MCF 10A (cell line): ENCODE measurements around the gene LRMDA. TPM values are rescaled to one million over a fixed set of nuclear protein-coding genes. Genes with fewer than 3 reads are reported as not detected.

ENCODE experiments used
- BruUV-seq: library from RNA; stranded (reverse); fragments of 400-500 nt; replicated peaks from 2 replicates; lab custom pipeline; 2021; lab: Mats Ljungman, UMichigan
- CTCF ChIA-PET: fragments of 300-600 bp; sonication (Branson Sonifier 250); formaldehyde crosslinking; extraction: SDS; loops from one replicate; lab custom pipeline; 2021; ENCODE audit warnings: antibody characterized with exemption, inconsistent platforms; lab: Yijun Ruan, JAX
- POLR2A ChIA-PET: fragments of 300-600, 350-650 bp; sonication (Branson Sonifier 250); formaldehyde crosslinking; extraction: SDS; loops from one replicate; lab custom pipeline; 2020; ENCODE audit warnings: antibody characterized with exemption, inconsistent platforms; lab: Yijun Ruan, JAX
- DNase-seq: peaks from one replicate; pipeline ENCODE4 v3.0.0-alpha.2; 2018; ENCODE audit not compliant: unreplicated experiment
- H3K27ac Mint-ChIP-seq: one replicate; pipeline ENCODE4 v1.8.0; 2022; ENCODE audit warnings: mild to moderate bottlenecking, low read depth, mixed read lengths; ENCODE audit not compliant: unreplicated experiment
- H3K27me3 Mint-ChIP-seq: one replicate; pipeline ENCODE4 v1.8.0; 2022; ENCODE audit warnings: mixed read lengths; ENCODE audit not compliant: insufficient read depth, unreplicated experiment
- H3K36me3 Mint-ChIP-seq: one replicate; pipeline ENCODE4 v1.8.0; 2022; ENCODE audit warnings: mild to moderate bottlenecking, moderate library complexity, mixed read lengths; ENCODE audit not compliant: insufficient read depth, unreplicated experiment
- H3K4me1 Mint-ChIP-seq: one replicate; pipeline ENCODE4 v1.8.0; 2022; ENCODE audit warnings: mixed read lengths; ENCODE audit not compliant: insufficient read depth, unreplicated experiment
- H3K4me3 Mint-ChIP-seq: one replicate; pipeline ENCODE4 v1.8.0; 2022; ENCODE audit warnings: mild to moderate bottlenecking, moderate library complexity, mixed read lengths; ENCODE audit not compliant: unreplicated experiment
- H3K9me3 Mint-ChIP-seq: one replicate; pipeline ENCODE4 v1.8.0; 2022; ENCODE audit warnings: mixed read lengths; ENCODE audit not compliant: unreplicated experiment
- intact Hi-C: fragments of 100-400 bp; cut with micrococcal nuclease; formaldehyde crosslinking; loops from 2 replicates; pipeline ENCODE4 v1.14.1; 2022
- total RNA-seq: library from RNA; stranded (reverse); gene quantifications from 2 replicates; pipeline ENCODE4 v1.2.3, GENCODE V29; 2022
- TF ChIP-seq, protein P1 (sequence below): fragments of 200-600 bp; IDR thresholded peaks from one replicate; pipeline ENCODE4 v1.8.0; 2022; ENCODE audit warnings: antibody characterized with exemption, mild to moderate bottlenecking; ENCODE audit not compliant: unreplicated experiment

Gene LRMDA
- total RNA-seq, 1 experiment from 2014 or later: not detected

DNA sequence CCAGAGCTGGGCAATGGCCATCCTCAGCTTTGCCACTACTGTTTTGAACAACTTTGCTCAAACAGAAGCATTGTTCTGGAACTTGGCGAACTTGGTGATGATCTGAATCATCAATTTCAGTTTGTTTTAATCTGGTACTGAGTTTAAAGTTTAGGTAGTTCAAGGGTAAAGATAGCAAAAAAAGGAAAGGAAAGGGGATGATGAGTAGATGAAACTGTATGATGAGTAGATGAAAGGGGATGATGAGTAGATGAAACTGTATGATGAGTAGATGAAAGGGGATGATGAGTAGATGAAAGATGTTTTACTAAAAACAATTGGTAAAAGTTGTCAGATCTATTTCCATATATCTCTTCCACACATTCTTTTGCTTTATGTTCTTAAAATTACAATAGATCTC lies 737.0 kb downstream of the LRMDA start:
- Mint-ChIP-seq H3K4me3 (no peak overlapping the region), H3K27me3 (no peaks in the 10 kb centered on the region), H3K9me3 (no peaks in the 10 kb centered on the region), H3K4me1 (no peaks in the 10 kb centered on the region), H3K27ac (no peak overlapping the region), H3K36me3 (no peaks in the 10 kb centered on the region)
- BruUV-seq: no TSS peak
- CTCF ChIA-PET: interaction anchor here (0.7 kb wide), 1 partner anchor 244 kb away, joined by 3 read pairs; no protein-coding TSS in a partner anchor
- POLR2A ChIA-PET: interaction anchor here (0.8 kb wide), 1 partner anchor 25 kb away, joined by 5 read pairs; no protein-coding TSS in a partner anchor
- DNase-seq: no peak
- TF ChIP-seq, protein P1, sequence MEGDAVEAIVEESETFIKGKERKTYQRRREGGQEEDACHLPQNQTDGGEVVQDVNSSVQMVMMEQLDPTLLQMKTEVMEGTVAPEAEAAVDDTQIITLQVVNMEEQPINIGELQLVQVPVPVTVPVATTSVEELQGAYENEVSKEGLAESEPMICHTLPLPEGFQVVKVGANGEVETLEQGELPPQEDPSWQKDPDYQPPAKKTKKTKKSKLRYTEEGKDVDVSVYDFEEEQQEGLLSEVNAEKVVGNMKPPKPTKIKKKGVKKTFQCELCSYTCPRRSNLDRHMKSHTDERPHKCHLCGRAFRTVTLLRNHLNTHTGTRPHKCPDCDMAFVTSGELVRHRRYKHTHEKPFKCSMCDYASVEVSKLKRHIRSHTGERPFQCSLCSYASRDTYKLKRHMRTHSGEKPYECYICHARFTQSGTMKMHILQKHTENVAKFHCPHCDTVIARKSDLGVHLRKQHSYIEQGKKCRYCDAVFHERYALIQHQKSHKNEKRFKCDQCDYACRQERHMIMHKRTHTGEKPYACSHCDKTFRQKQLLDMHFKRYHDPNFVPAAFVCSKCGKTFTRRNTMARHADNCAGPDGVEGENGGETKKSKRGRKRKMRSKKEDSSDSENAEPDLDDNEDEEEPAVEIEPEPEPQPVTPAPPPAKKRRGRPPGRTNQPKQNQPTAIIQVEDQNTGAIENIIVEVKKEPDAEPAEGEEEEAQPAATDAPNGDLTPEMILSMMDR: no peak
- intact Hi-C loops: no loop called here

DNA sequence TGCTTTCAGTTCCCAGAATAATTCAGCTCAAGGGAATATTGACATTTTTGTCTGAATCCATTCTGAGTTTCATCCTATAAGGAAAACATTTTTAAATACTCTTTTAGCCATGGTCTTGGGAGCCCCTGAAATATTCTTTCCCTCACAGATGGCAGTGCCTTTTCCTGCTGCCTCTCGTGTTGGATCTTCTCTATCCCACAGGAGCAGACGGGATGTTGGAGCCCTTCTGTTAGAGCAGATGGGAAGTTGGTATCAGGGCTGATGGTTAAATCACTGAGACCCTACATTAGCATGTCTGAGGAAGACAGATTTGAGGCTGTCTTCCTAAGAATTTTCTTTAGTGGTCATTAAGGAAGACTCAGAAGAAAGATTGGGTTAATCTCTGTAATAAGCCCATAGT lies 737.8 kb downstream of the LRMDA start:
- Mint-ChIP-seq H3K4me3 (no peak overlapping the region), H3K36me3 (no peaks in the 10 kb centered on the region)

DNA sequence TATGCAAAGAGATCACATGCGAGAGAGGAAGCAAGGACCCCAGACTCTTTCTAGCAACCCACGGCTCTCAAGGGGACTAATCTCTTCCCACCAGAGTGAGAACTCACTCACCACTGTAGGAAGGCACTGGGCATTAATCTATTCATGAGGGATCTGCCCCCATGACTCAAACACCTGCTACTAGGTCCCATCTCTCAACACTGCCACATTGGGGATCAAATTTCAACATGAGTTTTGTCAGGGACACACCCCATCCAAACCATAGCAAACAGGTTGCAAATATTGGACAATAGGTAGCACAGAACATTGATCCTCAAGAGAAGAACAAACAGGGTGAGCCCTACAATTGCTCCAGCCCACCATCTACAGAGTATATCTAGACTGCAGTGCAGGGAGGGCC lies 740.6 kb downstream of the LRMDA start:
- CTCF ChIA-PET: no interaction called here

More for the DNA sequence above, 737.8 kb downstream of the LRMDA start:
- Mint-ChIP-seq H3K27ac (no peak overlapping the region), H3K27me3 (no peaks in the 10 kb centered on the region), H3K9me3 (no peaks in the 10 kb centered on the region), H3K4me1 (no peaks in the 10 kb centered on the region)
- ChIA-PET POLR2A (no interaction called here), CTCF (no interaction called here)
- BruUV-seq: no TSS peak
- intact Hi-C loops: no loop called here
- TF ChIP-seq, protein P1: no peak
- DNase-seq: no peak

DNA sequence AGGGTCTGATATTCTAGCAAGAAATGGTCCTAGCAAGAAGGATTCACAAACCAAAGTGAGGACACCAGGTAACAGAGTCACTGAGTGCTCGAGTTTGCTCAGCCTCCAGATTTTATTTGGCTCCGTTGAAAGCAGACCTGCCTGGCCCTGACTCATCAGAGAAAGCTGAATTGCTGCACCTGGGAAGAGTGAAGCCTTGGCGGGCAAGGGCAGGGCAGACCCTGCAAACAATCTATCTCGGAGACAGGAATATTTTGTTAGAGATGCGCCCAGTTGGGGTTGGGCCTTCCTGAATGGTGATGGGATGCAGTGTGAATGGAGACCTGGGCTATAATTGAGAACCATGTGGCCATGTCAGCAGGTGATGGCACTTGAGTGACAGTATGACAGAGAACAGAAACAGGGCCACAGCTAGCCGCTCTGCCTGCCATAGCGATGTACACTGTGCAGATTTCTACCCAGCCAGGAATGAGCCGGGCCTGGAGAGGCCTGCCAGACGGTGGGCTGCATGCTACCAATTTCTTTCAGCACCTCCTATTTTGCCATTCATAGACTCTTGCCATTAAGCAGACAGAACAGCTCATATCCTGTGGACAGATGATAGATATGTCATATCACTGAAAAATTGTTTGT lies 744.2 kb downstream of the LRMDA start:
- ChIA-PET POLR2A (no interaction called here), CTCF (interaction anchor here (0.8 to 1.0 kb wide), 2 partner anchors 9 to 809 kb away, joined by 3 read pairs; no protein-coding TSS in a partner anchor)
- TF ChIP-seq, protein P1: no peak
- DNase-seq: no peak
- BruUV-seq: no TSS peak
- Mint-ChIP-seq H3K27ac (no peak overlapping the region), H3K27me3 (no peaks in the 10 kb centered on the region), H3K36me3 (no peaks in the 10 kb centered on the region), H3K9me3 (no peaks in the 10 kb centered on the region), H3K4me1 (no peaks in the 10 kb centered on the region), H3K4me3 (no peak overlapping the region)
- intact Hi-C loops: no loop called here

More for the DNA sequence above, 740.6 kb downstream of the LRMDA start:
- no peaks in the 10 kb centered on the region for H3K9me3 Mint-ChIP-seq
- no TSS peak for BruUV-seq
- no peaks in the 10 kb centered on the region for H3K27me3 Mint-ChIP-seq
- intact Hi-C loops: no loop called here
- H3K27ac Mint-ChIP-seq: no peak overlapping the region
- TF ChIP-seq, protein P1: no peak
- DNase-seq: peak; percentile 2
- no peak overlapping the region for H3K4me3 Mint-ChIP-seq
- no peaks in the 10 kb centered on the region for H3K4me1 Mint-ChIP-seq
- no peaks in the 10 kb centered on the region for H3K36me3 Mint-ChIP-seq
- POLR2A ChIA-PET: no interaction called here
